BLaER1 treated with 17β-estradiol and CSF1 and Interleukin-3, amounts not matched to agents 10 nM and 100 nM (cell line): ENCODE data around the gene ADD3.
"Not testable (repeated sequence)": the region's sequence is repeated elsewhere in the genome, so short reads cannot be mapped to it uniquely, and the experiment has no call there.

Experiments
- H3K27ac ChIP-seq, 11 experiments: shearing (Covaris generic); formaldehyde crosslinking; 2 replicates each; pipeline ENCODE4 v1.8.1; 2022
- H3K27me3 ChIP-seq, 11 experiments: shearing (Covaris generic); formaldehyde crosslinking; 2 replicates each; pipeline ENCODE4 v1.8.1; 2022
- H3K36me3 ChIP-seq, 11 experiments: shearing (Covaris generic); formaldehyde crosslinking; 2 replicates each; pipeline ENCODE4 v1.8.1; 2022
- H3K4me1 ChIP-seq, 10 experiments: shearing (Covaris generic); formaldehyde crosslinking; 2 replicates each; pipeline ENCODE4 v1.8.1; 2022
- H3K4me2 ChIP-seq, 11 experiments: shearing (Covaris generic); formaldehyde crosslinking; 2 replicates each; pipeline ENCODE4 v1.8.1; 2022
- H3K4me3 ChIP-seq, 10 experiments: shearing (Covaris generic); formaldehyde crosslinking; 2 replicates each; pipeline ENCODE4 v1.8.1; 2022
- H3K9ac ChIP-seq, 11 experiments: shearing (Covaris generic); formaldehyde crosslinking; 2 replicates each; pipeline ENCODE4 v1.8.1; 2022
- H3K9me3 ChIP-seq, 11 experiments: shearing (Covaris generic); formaldehyde crosslinking; replicated peaks in 1 of 11; 2 replicates each; pipeline ENCODE4 v1.8.1; 2022
- H4K20me1 ChIP-seq, 11 experiments: shearing (Covaris generic); formaldehyde crosslinking; 2 replicates each; pipeline ENCODE4 v1.8.1; 2022
- Cebpa-rat ChIP-seq, 11 experiments: shearing (Covaris generic); IDR thresholded peaks; 2 replicates each; pipeline ENCODE4 v1.8.1; 2022

ADD3 gene

DNA sequence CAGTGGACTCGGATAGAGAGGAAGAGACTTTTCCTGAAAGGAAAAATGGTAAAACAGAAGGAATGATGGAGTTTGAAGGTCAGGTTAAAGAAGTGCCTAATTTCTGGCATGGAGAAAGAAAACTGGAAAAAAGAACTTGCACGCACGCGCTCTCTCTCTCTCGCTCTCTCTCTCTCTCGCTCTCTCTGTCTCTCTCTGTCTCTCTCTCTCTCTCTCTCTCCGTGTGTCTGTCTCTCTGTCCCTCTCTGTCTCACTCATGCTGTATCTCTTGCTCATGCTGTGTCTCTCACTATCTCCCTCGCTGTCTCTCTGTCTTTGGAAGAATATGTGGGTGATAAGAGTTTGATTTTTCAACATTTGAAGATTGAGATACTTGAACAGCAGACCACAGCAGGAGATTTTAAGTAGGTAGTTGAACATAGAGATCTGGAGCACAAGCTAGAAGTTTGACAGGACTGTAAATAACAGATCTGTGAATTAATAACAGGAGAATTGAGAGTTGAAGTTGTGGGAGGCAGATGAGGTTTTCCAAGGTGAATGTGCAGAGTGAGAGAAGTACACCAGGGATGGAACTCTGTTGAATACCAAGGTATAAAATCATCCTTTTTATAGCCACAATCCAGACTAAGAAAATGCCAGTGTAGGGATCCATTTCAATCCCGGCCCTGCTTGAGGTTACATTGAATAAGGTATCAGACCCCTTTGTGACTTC is 33.1 kb downstream of the ADD3 start:
- no peak overlapping the region for H3K4me2 ChIP-seq
- no peak for TF ChIP-seq Cebpa-rat (IDR thresholded peaks at IDR 0.05)
- peaks cover 0 to 28% (median 6%) of the 10 kb centered on the region in 11 experiments; a peak in 7 of 22 replicates for H4K20me1 ChIP-seq
- peaks cover 14 to 36% (median 22%) of the 10 kb centered on the region in 10 experiments for H3K4me1 ChIP-seq
- H3K27me3 ChIP-seq: no peaks in the 10 kb centered on the region
- no peak overlapping the region for H3K27ac ChIP-seq
- no peak overlapping the region for H3K4me3 ChIP-seq
- H3K9ac ChIP-seq: no peak overlapping the region
- H3K36me3 ChIP-seq: peaks cover 0 to 32% (median 0%) of the 10 kb centered on the region in 11 experiments; a peak in 5 of 22 replicates
- H3K9me3 ChIP-seq: peaks cover 0 to 18% (median 5%) of the 10 kb centered on the region in 11 experiments; a peak in 11 of 22 replicates

GRCh38 chr10:110041479-110041829 is 33.7 kb downstream of the ADD3 start:
- Histone ChIP-seq H4K20me1 (peaks cover 0 to 28% (median 6%) of the 10 kb centered on the region in 11 experiments; a peak in 7 of 22 replicates), H3K36me3 (peaks cover 0 to 36% (median 3%) of the 10 kb centered on the region in 11 experiments; a peak in 6 of 22 replicates), H3K27me3 (no peaks in the 10 kb centered on the region), H3K27ac (no peak overlapping the region), H3K9me3 (peaks cover 2 to 24% (median 8%) of the 10 kb centered on the region in 11 experiments; a peak in 19 of 22 replicates), H3K9ac (no peak overlapping the region), H3K4me3 (no peak overlapping the region), H3K4me2 (no peak overlapping the region), H3K4me1 (peaks cover 9 to 31% (median 17%) of the 10 kb centered on the region in 10 experiments)
- no peak for TF ChIP-seq Cebpa-rat (IDR thresholded peaks at IDR 0.05)

GRCh38 chr10:110042181-110042580 is 34.4 kb downstream of the ADD3 start:
- Histone ChIP-seq H3K9ac (no peak overlapping the region), H3K9me3 (peaks cover 9 to 31% (median 16%) of the 10 kb centered on the region in 11 experiments; a peak in 20 of 22 replicates), H3K4me3 (no peak overlapping the region), H3K4me1 (peaks cover 1 to 24% (median 10%) of the 10 kb centered on the region in 10 experiments), H3K36me3 (peaks cover 0 to 43% (median 8%) of the 10 kb centered on the region in 11 experiments; a peak in 11 of 22 replicates), H3K4me2 (no peak overlapping the region), H4K20me1 (peaks cover 0 to 28% (median 6%) of the 10 kb centered on the region in 11 experiments; a peak in 7 of 22 replicates), H3K27ac (no peak overlapping the region), H3K27me3 (no peaks in the 10 kb centered on the region)
- no peak for TF ChIP-seq Cebpa-rat (IDR thresholded peaks at IDR 0.05)

DNA sequence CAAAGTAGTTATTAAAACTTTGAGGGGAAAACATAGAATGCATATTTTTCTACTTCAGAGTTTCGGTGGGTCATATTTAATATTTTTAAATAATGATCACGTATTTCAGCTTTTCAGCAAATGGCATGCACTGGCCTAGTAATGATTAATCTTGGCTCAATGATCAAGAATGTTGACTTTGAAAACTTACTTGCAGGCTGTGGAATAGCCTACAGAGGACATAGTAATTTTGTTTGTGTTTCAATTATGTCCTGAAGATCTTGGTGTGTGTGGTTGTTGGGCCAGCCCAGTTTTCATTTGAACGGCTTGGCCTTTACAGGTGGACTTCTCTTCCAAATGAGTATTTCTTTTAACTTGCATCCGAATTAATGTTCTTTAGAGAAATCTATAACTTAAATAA is 35.1 kb downstream of the ADD3 start:
- Histone ChIP-seq H3K36me3 (peaks cover 0 to 50% (median 13%) of the 10 kb centered on the region in 11 experiments; a peak in 19 of 22 replicates), H3K4me3 (no peak overlapping the region), H3K27me3 (no peaks in the 10 kb centered on the region; a peak in 1 of 22 replicates), H4K20me1 (peaks cover 0 to 28% (median 6%) of the 10 kb centered on the region in 11 experiments; a peak in 7 of 22 replicates), H3K4me2 (no peak overlapping the region), H3K27ac (no peak overlapping the region), H3K9ac (no peak overlapping the region), H3K4me1 (peaks cover 0 to 18% (median 4%) of the 10 kb centered on the region in 10 experiments; a peak in 12 of 20 replicates), H3K9me3 (peaks cover 16 to 38% (median 23%) of the 10 kb centered on the region in 11 experiments)
- no peak for TF ChIP-seq Cebpa-rat (IDR thresholded peaks at IDR 0.05)

- Histone ChIP-seq H3K9ac (no peak overlapping the region), H3K36me3 (peaks cover 10 to 66% (median 28%) of the 10 kb centered on the region in 11 experiments; a peak in 21 of 22 replicates), H3K4me1 (peaks cover 0 to 3% (median 0%) of the 10 kb centered on the region in 10 experiments; a peak in 3 of 20 replicates), H3K4me2 (no peak overlapping the region), H3K27ac (no peak overlapping the region), H3K4me3 (no peak overlapping the region), H4K20me1 (peaks cover 0 to 16% (median 3%) of the 10 kb centered on the region in 11 experiments; a peak in 5 of 22 replicates), H3K27me3 (no peaks in the 10 kb centered on the region; a peak in 1 of 22 replicates), H3K9me3 (peaks cover 34 to 56% (median 41%) of the 10 kb centered on the region in 11 experiments)
- TF ChIP-seq Cebpa-rat (IDR thresholded peaks at IDR 0.05): no peak
Observed at GRCh38 chr10:110044681-110045080, 36.9 kb downstream of the ADD3 start.

GRCh38 chr10:110045772-110046171 is 38.0 kb downstream of the ADD3 start:
- peaks cover 15 to 70% (median 39%) of the 10 kb centered on the region in 11 experiments; a peak in 21 of 22 replicates for H3K36me3 ChIP-seq
- H3K27ac ChIP-seq: no peak overlapping the region
- peaks cover 0 to 9% (median 0%) of the 10 kb centered on the region in 10 experiments; a peak in 4 of 20 replicates for H3K4me1 ChIP-seq
- TF ChIP-seq Cebpa-rat (IDR thresholded peaks at IDR 0.05): no peak
- peaks cover 35 to 67% (median 51%) of the 10 kb centered on the region in 11 experiments for H3K9me3 ChIP-seq
- no peak overlapping the region for H3K4me2 ChIP-seq
- H3K9ac ChIP-seq: no peak overlapping the region
- no peak overlapping the region for H3K4me3 ChIP-seq
- no peaks in the 10 kb centered on the region; a peak in 1 of 22 replicates for H3K27me3 ChIP-seq
- H4K20me1 ChIP-seq: peaks cover 0 to 11% (median 0%) of the 10 kb centered on the region in 11 experiments; a peak in 3 of 22 replicates

DNA sequence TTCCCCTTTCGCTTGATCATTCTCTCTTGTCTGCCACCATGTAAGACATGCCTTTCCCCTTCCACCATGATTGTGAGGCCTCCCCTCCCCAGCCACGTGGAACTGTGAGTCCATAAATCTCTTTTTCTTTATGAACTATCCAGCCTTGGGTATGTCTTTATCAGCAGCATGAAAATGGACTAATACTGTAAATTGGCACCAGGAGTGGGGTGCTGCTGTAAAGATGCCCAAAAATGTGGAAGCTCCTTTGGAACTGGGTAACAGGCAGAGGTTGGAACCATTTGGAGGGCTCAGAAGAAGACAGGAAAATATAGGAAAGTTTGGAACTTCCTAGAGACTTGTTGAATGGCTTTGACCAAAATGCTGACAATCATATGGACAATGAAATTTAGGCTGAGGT is 40.4 kb downstream of the ADD3 start:
- H3K9me3 ChIP-seq: peaks cover 35 to 68% (median 52%) of the 10 kb centered on the region in 11 experiments
- H4K20me1 ChIP-seq, H3K27ac ChIP-seq, H3K4me3 ChIP-seq, H3K9ac ChIP-seq, H3K4me2 ChIP-seq, H3K27me3 ChIP-seq: not testable (repeated sequence)
- H3K36me3 ChIP-seq: peaks cover 15 to 79% (median 44%) of the 10 kb centered on the region in 11 experiments; a peak in 21 of 22 replicates
- H3K4me1 ChIP-seq: peaks cover 0 to 27% (median 0%) of the 10 kb centered on the region in 10 experiments; a peak in 8 of 20 replicates

- Histone ChIP-seq H3K9ac (no peak overlapping the region), H3K4me2 (no peak overlapping the region), H3K27ac (no peak overlapping the region), H3K36me3 (peaks cover 15 to 73% (median 44%) of the 10 kb centered on the region in 11 experiments; a peak in 21 of 22 replicates), H4K20me1 (0 out of 22 replicates have a peak, but pooled peaks cover 0 to 4% (median 0%) of the 10 kb centered on the region in 11 experiments), H3K9me3 (peaks cover 35 to 66% (median 52%) of the 10 kb centered on the region in 11 experiments), H3K4me1 (peaks cover 0 to 27% (median 0%) of the 10 kb centered on the region in 10 experiments; a peak in 8 of 20 replicates), H3K4me3 (0 out of 20 replicates have a peak overlapping the region, but pooled peaks of 1 of the 10 experiments have one; percentile 19), H3K27me3 (no peaks in the 10 kb centered on the region; a peak in 1 of 22 replicates)
- no peak for TF ChIP-seq Cebpa-rat (IDR thresholded peaks at IDR 0.05)
Observed at GRCh38 chr10:110048781-110049180, 41.0 kb downstream of the ADD3 start.

DNA sequence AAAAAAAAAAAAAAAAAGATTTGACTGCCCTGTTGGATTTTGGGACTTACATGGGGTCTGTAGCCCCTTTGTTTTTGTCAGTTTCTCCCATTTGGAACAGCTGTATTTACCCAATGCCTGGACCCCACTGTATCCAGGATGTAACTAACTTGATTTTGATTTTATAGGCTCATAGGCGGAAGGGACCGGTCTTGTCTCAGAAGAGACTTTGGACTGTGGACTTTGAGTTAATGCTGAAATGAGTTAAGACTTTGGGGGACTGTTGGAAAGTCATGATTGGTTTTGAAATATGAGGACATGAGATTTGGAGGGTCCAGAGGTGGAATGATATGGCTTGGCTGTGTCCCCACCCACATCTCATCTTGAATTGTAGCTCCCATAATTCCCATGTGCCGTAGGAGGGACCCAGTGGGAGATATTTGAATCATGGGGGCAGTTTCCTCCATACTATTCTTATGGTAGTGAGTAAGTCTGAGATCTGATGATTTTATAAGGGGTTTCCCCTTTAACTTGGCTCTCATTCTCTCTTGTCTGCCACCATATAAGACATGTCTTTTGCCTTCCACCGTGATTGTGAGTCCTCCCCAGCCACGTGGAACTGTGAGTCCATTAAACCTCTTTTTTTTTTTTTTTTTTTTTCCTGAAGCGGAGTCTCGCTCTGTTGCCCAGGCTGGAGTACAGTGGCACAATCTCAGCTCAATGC is 42.3 kb downstream of the ADD3 start:
- peaks cover 0 to 27% (median 0%) of the 10 kb centered on the region in 10 experiments; a peak in 8 of 20 replicates for H3K4me1 ChIP-seq
- H3K27ac ChIP-seq, H3K4me2 ChIP-seq, H4K20me1 ChIP-seq, H3K27me3 ChIP-seq, H3K9ac ChIP-seq, H3K4me3 ChIP-seq: not testable (repeated sequence)
- H3K9me3 ChIP-seq: peaks cover 35 to 58% (median 52%) of the 10 kb centered on the region in 11 experiments
- peaks cover 15 to 65% (median 44%) of the 10 kb centered on the region in 11 experiments; a peak in 21 of 22 replicates for H3K36me3 ChIP-seq
